ENCODE results near the gene RASA2.

DNA sequence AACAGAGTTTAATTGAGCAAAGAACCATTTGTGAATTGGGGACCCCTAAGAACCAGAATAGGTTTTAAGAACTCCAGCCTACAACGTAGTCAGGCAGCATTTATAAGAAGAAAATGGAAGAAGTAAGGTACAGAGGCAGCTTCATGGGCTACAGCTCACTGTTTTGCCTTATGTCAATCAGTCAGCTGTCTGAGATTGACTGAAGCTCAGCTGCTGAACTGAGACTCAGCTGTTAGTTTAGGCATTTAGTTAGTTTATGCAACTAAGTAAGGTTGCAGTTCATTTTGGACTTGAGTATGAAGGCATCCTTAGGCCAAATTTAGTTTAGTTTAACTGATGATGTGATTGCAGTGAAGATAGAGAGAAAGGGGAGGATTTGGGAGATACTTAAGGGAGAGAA lies 34.1 kb upstream of the RASA2 start:
- TF ChIP-seq, protein P1, sequence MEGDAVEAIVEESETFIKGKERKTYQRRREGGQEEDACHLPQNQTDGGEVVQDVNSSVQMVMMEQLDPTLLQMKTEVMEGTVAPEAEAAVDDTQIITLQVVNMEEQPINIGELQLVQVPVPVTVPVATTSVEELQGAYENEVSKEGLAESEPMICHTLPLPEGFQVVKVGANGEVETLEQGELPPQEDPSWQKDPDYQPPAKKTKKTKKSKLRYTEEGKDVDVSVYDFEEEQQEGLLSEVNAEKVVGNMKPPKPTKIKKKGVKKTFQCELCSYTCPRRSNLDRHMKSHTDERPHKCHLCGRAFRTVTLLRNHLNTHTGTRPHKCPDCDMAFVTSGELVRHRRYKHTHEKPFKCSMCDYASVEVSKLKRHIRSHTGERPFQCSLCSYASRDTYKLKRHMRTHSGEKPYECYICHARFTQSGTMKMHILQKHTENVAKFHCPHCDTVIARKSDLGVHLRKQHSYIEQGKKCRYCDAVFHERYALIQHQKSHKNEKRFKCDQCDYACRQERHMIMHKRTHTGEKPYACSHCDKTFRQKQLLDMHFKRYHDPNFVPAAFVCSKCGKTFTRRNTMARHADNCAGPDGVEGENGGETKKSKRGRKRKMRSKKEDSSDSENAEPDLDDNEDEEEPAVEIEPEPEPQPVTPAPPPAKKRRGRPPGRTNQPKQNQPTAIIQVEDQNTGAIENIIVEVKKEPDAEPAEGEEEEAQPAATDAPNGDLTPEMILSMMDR (IDR thresholded peaks at IDR 0.05), result no peak
- TF ChIP-seq POLR2A (IDR thresholded peaks at IDR 0.05), result no peak
